Sigmoid colon (tissue), 4 donors: ENCODE data around the gene PPARD.
"Not testable (repeated sequence)": the region's sequence is repeated elsewhere in the genome, so short reads cannot be mapped to it uniquely, and the experiment has no call there.

Experiments
- EP300 ChIP-seq, 4 donors: sonication (generic); formaldehyde crosslinking; IDR thresholded peaks; one replicate each; pipeline ENCODE4 v1.6.1; 2017; ENCODE audit warnings: antibody characterized with exemption in 4 of 4
- POLR2A ChIP-seq, 2 donors: fragments of 450-650 bp; IDR thresholded peaks; one replicate each; pipeline ENCODE4 v1.6.1; 2016; ENCODE audit warnings: antibody characterized with exemption in 2 of 2, mild to moderate bottlenecking in 2 of 2, moderate library complexity in 2 of 2
- POLR2AphosphoS5 ChIP-seq, 4 donors: sonication (generic); formaldehyde crosslinking; IDR thresholded peaks; one replicate each; pipeline ENCODE4 v1.6.1; 2017; ENCODE audit warnings: antibody characterized with exemption in 4 of 4

DNA sequence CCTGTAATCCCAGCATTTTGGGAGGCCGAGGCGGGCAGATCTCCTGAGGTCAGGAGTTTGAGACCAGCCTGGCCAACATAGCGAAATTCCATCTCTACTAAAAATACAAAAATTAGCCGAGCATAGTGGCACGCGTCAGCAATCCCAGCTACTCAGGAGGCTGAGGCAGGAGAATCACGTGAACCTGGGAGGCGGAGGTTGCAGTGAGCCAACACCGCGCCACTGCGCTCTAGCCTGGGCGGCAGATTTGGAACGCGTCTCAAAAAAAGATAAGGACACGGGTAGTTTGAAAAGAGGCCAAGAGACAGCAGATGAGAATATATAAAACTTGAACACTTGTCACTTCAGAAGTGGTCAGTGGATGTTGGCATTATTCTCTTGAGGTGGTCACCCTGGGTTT lies 35.2 kb upstream of the PPARD start:
- not testable (repeated sequence) for TF ChIP-seq POLR2A, EP300, POLR2AphosphoS5 (IDR thresholded peaks at IDR 0.05)
